Small intestine (tissue), 16 donors: Measurements from ENCODE around the gene CER1. TPM values are rescaled to one million over a fixed set of nuclear protein-coding genes. Genes with fewer than 3 reads are reported as not detected.

Experiments
- DNase-seq, 2 donors: peaks; one replicate each; pipeline versions ENCODE4 v3.0.0 to v3.0.0-alpha.2; 2013
- FAIRE-seq: peaks from 2 replicates; lab custom pipeline; 2012; peaks lifted over from hg19 to GRCh38; lab: Jason Lieb, UNC
- H3K27ac ChIP-seq, 3 donors: one replicate each; pipeline ENCODE4 v1.5.1; 2013; ENCODE audit warnings: low read length in 2 of 3, mild to moderate bottlenecking in 2 of 3, control low read depth in 1 of 3, inconsistent platforms in 1 of 3, low read depth in 1 of 3, moderate library complexity in 1 of 3
- H3K27me3 ChIP-seq, 3 donors: one replicate each; pipeline ENCODE4 v1.6.1; 2013; ENCODE audit warnings: low read length in 3 of 3, inconsistent platforms in 1 of 3; ENCODE audit not compliant: control insufficient read depth in 3 of 3, insufficient read depth in 3 of 3
- H3K36me3 ChIP-seq, 3 donors: one replicate each; pipeline ENCODE4 v1.6.1; 2013; ENCODE audit warnings: low read length in 3 of 3, inconsistent platforms in 1 of 3, low read depth in 1 of 3, mild to moderate bottlenecking in 1 of 3, moderate library complexity in 1 of 3; ENCODE audit not compliant: control insufficient read depth in 3 of 3, insufficient read depth in 2 of 3
- H3K4me1 ChIP-seq, 3 donors: one replicate each; pipeline ENCODE4 v1.6.1; 2013; ENCODE audit warnings: low read length in 2 of 3, inconsistent platforms in 1 of 3, low read depth in 1 of 3, mild to moderate bottlenecking in 1 of 3, moderate library complexity in 1 of 3; ENCODE audit not compliant: control insufficient read depth in 3 of 3, insufficient read depth in 2 of 3
- H3K4me3 ChIP-seq, 3 donors: one replicate each; pipeline ENCODE4 v1.5.1; 2013; ENCODE audit warnings: low read length in 3 of 3, control low read depth in 1 of 3, inconsistent platforms in 1 of 3, low read depth in 1 of 3, mild to moderate bottlenecking in 1 of 3, moderate library complexity in 1 of 3
- H3K9me3 ChIP-seq, 2 donors: one replicate each; pipeline ENCODE4 v1.6.1; 2013; ENCODE audit warnings: low read depth in 1 of 2, low read length in 1 of 2; ENCODE audit not compliant: control insufficient read depth in 2 of 2, insufficient read depth in 1 of 2
- WGBS, 3 donors: extraction: QIAGEN DNeasy Blood & Tissue Kit; methylation state at CpG; one replicate each; pipeline ENCODE4 v1.1.7; 2013; 5-methylcytosine and 5-hydroxymethylcytosine counted together
- long read RNA-seq, 10 donors: transcript quantifications; one replicate each; lab custom pipeline, GENCODE V29; 2026
- polyA plus RNA-seq, 4 donors: library from polyadenylated mRNA; stranded (reverse) in 3 of 4; unstranded in 1 of 4; fragments of 200-250 nt in 3 of 4; fragments of 120-200 nt in 1 of 4; gene quantifications; one replicate each; pipeline versions ENCODE4 v1.2.1 to v1.2.3, GENCODE V29; 2013
- donor health status: healthy with polysubstance abuse.
- donor health status: control.
- donor health status: control.
- donor health status: Bipolar disorder and iron deficiency.
- donor health status: healthy.

CER1 gene
- polyA plus RNA-seq = under 1 TPM in 1 of 4 donors, not detected in 3; 0.04 TPM
- long read RNA-seq, donor 1 = 0 reads
- long read RNA-seq, donor 2 = 0 reads
- long read RNA-seq, donor 3 = 0 reads
- long read RNA-seq, donor 4 = 0 reads
- long read RNA-seq, donor 5 = 0 reads
- long read RNA-seq, donor 6 = 0 reads
- long read RNA-seq, donor 7 = 0 reads
- long read RNA-seq, donor 8 = 0 reads
- long read RNA-seq, donor 9 = 0 reads
- long read RNA-seq, donor 10 = 0 reads

GRCh38 chr9:14722391-14723035 lies at the start of gene CER1:
TSS of gene CER1 (minus strand) at chr9:14722733. CDS start at chr9:14722672, 61 bp downstream.
- DNase-seq = no peak
- H3K4me1 ChIP-seq = no peaks in the 10 kb centered on the region
- no peaks in the 10 kb centered on the region for H3K36me3 ChIP-seq
- H3K27ac ChIP-seq = no peak within 1 kb of the TSS
- H3K27me3 ChIP-seq = peaks cover 0 to 3% (median 1%) of the 10 kb centered on the region in 3 donors
- no peak within 1 kb of the TSS for H3K4me3 ChIP-seq
- no peaks in the 10 kb centered on the region for H3K9me3 ChIP-seq
- 50 to 69% (median 54%) methylated on average over 7 of the region's 7 CpGs for WGBS, 3 donors
- FAIRE-seq = no peak

GRCh38 chr9:14770592-14770991 lies 48.1 kb upstream of the CER1 start:
- DNase-seq (no peak), FAIRE-seq (no peak)
- Histone ChIP-seq H3K36me3 (peaks cover 0 to 2% (median 0%) of the 10 kb centered on the region in 3 donors), H3K4me3 (no peak overlapping the region), H3K27ac (no peak overlapping the region), H3K9me3 (no peaks in the 10 kb centered on the region), H3K27me3 (no peaks in the 10 kb centered on the region), H3K4me1 (no peaks in the 10 kb centered on the region)
- WGBS, 3 donors = 75 to 82% (median 79%) methylated on average over 7 of the region's 7 CpGs

- Histone ChIP-seq H3K36me3 (peaks cover 0 to 2% (median 0%) of the 10 kb centered on the region in 3 donors), H3K4me1 (no peaks in the 10 kb centered on the region), H3K4me3 (no peak overlapping the region), H3K27me3 (no peaks in the 10 kb centered on the region), H3K9me3 (no peaks in the 10 kb centered on the region), H3K27ac (no peak overlapping the region)
- WGBS, 3 donors = 50 to 51% (median 50%) methylated on average over 3 of the region's 3 CpGs
- no peak for FAIRE-seq
- no peak for DNase-seq
Observed at GRCh38 chr9:14769230-14769571, 46.7 kb upstream of the CER1 start.

GRCh38 chr9:14768405-14769229 lies 46.1 kb upstream of the CER1 start:
- no peak overlapping the region for H3K27ac ChIP-seq
- peak; percentile 50 to 56 for DNase-seq
- H3K4me1 ChIP-seq = no peaks in the 10 kb centered on the region
- no peak overlapping the region for H3K4me3 ChIP-seq
- no peaks in the 10 kb centered on the region for H3K27me3 ChIP-seq
- H3K9me3 ChIP-seq = no peaks in the 10 kb centered on the region
- peaks cover 0 to under 1% (median 0%) of the 10 kb centered on the region in 3 donors for H3K36me3 ChIP-seq
- WGBS, 3 donors = 28 to 32% (median 28%) methylated on average over 8 of the region's 8 CpGs
- no peak for FAIRE-seq

- no peaks in the 10 kb centered on the region for H3K4me1 ChIP-seq
- no peak for FAIRE-seq
- no peaks in the 10 kb centered on the region for H3K9me3 ChIP-seq
- no peaks in the 10 kb centered on the region for H3K27me3 ChIP-seq
- no peak overlapping the region for H3K27ac ChIP-seq
- H3K4me3 ChIP-seq = no peak overlapping the region
- no peaks in the 10 kb centered on the region for H3K36me3 ChIP-seq
- no peak for DNase-seq
- WGBS, 3 donors = 89 to 95% (median 93%) methylated on average over 6 of the region's 6 CpGs
Observed at GRCh38 chr9:14766299-14766698, 43.8 kb upstream of the CER1 start.

- peak; percentile 5 to 14 for DNase-seq
- no peaks in the 10 kb centered on the region for H3K36me3 ChIP-seq
- no peak overlapping the region for H3K4me3 ChIP-seq
- H3K27ac ChIP-seq = no peak overlapping the region
- FAIRE-seq = no peak
- WGBS, 3 donors = 58 to 72% (median 68%) methylated on average over 2 of the region's 2 CpGs
- no peaks in the 10 kb centered on the region for H3K27me3 ChIP-seq
- no peaks in the 10 kb centered on the region for H3K9me3 ChIP-seq
- no peaks in the 10 kb centered on the region for H3K4me1 ChIP-seq
Observed at GRCh38 chr9:14761584-14761983, 39.1 kb upstream of the CER1 start.

GRCh38 chr9:14760060-14760459 lies 37.5 kb upstream of the CER1 start:
- H3K9me3 ChIP-seq = no peaks in the 10 kb centered on the region
- H3K27me3 ChIP-seq = no peaks in the 10 kb centered on the region
- no peak overlapping the region for H3K4me3 ChIP-seq
- FAIRE-seq = no peak
- H3K36me3 ChIP-seq = no peaks in the 10 kb centered on the region
- H3K27ac ChIP-seq = no peak overlapping the region
- H3K4me1 ChIP-seq = no peaks in the 10 kb centered on the region
- no peak for DNase-seq
- 0% methylated on average over 1 of the region's 1 CpG for WGBS, 3 donors

GRCh38 chr9:14756291-14756690 lies 33.8 kb upstream of the CER1 start:
- FAIRE-seq (no peak), DNase-seq (no peak)
- no peak overlapping the region for H3K4me3 ChIP-seq
- no peaks in the 10 kb centered on the region for H3K27me3 ChIP-seq
- 80 to 97% (median 86%) methylated on average over 1 of the region's 1 CpG for WGBS, 3 donors
- H3K9me3 ChIP-seq = no peaks in the 10 kb centered on the region
- no peak overlapping the region for H3K27ac ChIP-seq
- H3K36me3 ChIP-seq = no peaks in the 10 kb centered on the region
- peaks cover 0 to 1% (median 0%) of the 10 kb centered on the region in 3 donors for H3K4me1 ChIP-seq
